22Rv1 (cell line): ENCODE data around the gene NR4A3.

Source experiments
- ZFX ChIP-seq: fragments of 450-650 bp; IDR thresholded peaks from 2 replicates; pipeline ENCODE4 v1.6.1; 2017; ENCODE audit warnings: antibody characterized with exemption, borderline replicate concordance
- TF ChIP-seq, protein P1 (sequence below): fragments of 450-650 bp; IDR thresholded peaks from 2 replicates; pipeline ENCODE4 v1.5.1; 2017; ENCODE audit warnings: mild to moderate bottlenecking

DNA sequence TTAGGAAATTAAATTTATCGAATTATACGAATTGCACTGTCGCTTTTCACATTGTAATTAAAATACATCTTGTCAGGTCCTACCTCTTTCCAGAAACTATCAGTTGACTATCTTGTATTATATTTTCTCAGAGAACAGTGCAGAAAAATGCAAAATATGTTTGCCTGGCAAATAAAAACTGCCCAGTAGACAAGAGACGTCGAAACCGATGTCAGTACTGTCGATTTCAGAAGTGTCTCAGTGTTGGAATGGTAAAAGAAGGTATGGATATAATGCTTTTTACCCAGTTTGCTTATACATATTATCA, 10.8 kb downstream of the NR4A3 start:
- TF ChIP-seq, protein P1, sequence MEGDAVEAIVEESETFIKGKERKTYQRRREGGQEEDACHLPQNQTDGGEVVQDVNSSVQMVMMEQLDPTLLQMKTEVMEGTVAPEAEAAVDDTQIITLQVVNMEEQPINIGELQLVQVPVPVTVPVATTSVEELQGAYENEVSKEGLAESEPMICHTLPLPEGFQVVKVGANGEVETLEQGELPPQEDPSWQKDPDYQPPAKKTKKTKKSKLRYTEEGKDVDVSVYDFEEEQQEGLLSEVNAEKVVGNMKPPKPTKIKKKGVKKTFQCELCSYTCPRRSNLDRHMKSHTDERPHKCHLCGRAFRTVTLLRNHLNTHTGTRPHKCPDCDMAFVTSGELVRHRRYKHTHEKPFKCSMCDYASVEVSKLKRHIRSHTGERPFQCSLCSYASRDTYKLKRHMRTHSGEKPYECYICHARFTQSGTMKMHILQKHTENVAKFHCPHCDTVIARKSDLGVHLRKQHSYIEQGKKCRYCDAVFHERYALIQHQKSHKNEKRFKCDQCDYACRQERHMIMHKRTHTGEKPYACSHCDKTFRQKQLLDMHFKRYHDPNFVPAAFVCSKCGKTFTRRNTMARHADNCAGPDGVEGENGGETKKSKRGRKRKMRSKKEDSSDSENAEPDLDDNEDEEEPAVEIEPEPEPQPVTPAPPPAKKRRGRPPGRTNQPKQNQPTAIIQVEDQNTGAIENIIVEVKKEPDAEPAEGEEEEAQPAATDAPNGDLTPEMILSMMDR: no peak
- no peak for TF ChIP-seq ZFX
